HG02840 (cell line): ENCODE data around the gene TNNI3.
A peak's percentile ranks its signal among the peaks of the same experiment; 100 is the strongest.
"Not testable (repeated sequence)": the region's sequence is repeated elsewhere in the genome, so short reads cannot be mapped to it uniquely, and the experiment has no call there.

ENCODE experiments used
- ATAC-seq: cut with Tn5 transposase; IDR thresholded peaks from one replicate; pipeline ENCODE4 v1.9.1; 2021; ENCODE audit warnings: mild to moderate bottlenecking, moderate library complexity, moderate number of reproducible peaks; ENCODE audit not compliant: unreplicated experiment, low FRiP score

Gene TNNI3

DNA sequence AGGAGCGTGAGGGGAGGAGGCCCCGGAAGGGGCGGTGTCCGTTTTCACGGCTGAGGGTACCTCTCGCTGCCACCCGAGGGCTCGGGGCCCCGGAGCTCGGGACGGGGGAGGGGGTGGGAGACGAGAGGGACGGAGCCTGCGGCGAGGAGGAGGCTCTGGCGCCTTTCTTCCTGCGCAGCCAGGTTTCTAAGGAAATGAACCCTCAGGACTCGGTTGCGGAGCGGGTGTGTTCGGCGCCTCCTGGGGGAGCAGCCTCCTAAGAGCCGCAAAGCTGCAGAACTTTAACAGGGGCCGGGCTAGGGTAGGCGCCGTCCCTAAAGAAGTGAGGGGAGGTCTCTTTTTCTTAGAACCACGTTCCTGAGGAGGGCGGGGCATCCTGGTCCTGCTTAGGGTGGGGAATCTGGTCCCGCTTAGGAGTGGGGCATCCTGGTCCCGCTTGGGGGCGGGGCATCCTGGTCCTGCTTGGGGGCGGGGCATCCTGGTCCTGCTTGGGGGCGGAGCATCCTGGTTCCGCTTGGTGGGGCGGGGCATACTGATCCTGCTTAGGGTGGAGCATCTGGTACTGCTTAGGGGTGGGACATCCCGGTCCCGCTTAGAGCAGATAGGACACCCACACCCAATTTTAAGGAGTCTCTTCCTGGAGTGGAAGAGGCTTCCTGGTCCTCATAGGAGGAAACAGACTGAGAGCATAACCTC lies 16.3 kb upstream of the TNNI3 start:
- no peak for ATAC-seq

DNA sequence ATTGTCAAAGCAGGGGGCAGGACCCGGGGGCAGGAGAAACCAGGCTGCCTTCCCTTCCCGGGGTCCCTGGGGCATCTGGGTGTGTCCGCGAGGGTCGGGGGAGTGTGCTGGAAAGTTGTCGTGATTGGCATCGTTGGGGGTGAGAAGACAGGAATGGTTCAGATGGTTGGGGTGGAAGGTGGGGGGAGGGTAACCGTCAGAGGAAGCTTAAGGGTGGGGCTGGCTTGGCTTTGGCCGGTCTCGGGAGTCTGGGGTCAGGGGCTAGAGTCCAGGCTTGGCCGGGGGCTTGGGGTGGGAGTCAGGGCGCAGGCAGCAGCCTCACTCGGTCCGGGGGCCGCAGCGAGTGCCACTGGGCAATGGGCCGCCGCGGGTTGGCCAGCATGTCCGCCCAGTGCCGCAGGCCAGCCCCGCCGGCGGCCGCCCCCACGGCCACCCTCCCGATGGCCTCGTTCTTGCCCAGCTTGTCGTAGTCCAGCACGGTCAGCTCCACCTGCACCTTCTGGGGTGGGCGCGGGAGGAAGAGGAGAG lies 15.7 kb upstream of the TNNI3 start:
- no peak for ATAC-seq

DNA sequence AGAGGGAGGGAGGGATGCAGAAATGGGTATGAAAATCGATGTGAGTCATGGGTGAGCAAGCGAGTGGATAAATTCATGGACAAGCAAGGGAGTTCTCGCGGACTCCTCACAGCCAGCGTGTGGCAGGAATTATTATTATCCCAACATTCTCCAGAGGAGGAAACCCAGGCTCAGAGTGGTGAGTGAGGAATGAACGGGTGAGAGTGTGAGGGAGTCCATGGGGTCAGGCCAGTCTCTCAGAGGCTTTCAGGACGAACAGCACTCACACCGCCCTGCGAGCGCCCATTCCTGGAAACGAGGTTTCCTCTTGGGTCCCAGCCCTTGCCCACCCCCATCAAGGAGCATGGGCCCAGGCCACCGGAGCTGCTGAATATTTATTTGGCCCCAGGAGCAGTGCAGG lies 15.2 kb upstream of the TNNI3 start:
- no peak for ATAC-seq

DNA sequence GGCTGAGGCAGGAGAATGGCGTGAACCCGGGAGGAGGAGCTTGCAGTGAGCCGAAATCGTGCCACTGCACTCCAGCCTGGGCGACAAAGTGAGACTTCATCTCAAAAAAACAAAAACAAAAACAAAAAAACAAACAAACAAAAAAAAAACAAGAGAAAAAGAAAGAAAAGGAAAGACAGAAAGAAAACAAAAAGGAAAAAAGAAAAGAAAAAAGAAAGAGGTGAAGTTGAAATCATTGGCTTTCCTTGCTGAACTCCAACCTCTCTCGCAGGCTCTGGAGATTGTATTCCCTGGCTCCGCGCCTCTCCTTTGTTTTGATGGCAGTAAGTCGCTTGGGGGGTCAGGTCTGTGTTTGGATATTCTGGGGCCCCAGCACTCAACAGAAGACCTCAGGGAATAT lies 14.8 kb upstream of the TNNI3 start:
- not testable (repeated sequence) for ATAC-seq

DNA sequence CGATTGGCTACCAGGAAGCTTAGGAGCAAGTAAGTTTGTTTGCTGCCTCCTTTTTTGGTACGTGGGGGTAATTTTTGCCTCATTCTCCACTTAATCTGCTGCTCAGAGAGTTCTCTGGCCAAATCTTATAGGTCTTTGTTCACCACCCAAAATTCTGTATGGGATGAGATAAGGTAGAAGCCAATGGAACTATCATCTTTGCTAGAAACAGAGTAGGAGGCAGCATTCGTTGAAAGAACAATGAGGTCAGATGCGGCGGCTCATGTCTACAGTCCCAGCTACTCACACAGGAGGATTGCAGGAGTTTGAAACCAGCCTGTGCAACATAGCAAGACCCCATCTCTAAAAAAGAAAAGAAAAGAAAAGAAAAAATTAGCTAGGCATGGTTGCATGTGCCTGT lies 13.9 kb upstream of the TNNI3 start:
- no peak for ATAC-seq

DNA sequence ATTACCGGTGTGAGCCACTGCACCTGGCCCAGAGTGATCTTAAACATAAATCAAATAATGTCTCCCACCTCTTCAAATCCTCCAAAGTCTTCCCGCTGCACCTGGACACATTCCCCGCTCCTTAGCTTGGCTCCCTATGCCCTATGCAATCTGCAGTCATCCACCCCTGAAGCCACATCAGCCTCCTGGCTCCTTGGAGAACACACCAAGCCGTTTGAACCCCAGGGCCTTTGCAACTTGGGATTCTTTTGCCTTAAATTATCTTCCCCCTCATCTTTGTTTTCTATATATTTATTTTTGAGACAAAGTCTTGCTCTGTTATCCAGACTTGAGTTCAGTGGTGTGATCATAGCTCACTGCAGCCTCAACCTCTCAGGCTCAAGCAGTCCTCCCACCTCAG lies 11.6 kb upstream of the TNNI3 start:
- no peak for ATAC-seq

DNA sequence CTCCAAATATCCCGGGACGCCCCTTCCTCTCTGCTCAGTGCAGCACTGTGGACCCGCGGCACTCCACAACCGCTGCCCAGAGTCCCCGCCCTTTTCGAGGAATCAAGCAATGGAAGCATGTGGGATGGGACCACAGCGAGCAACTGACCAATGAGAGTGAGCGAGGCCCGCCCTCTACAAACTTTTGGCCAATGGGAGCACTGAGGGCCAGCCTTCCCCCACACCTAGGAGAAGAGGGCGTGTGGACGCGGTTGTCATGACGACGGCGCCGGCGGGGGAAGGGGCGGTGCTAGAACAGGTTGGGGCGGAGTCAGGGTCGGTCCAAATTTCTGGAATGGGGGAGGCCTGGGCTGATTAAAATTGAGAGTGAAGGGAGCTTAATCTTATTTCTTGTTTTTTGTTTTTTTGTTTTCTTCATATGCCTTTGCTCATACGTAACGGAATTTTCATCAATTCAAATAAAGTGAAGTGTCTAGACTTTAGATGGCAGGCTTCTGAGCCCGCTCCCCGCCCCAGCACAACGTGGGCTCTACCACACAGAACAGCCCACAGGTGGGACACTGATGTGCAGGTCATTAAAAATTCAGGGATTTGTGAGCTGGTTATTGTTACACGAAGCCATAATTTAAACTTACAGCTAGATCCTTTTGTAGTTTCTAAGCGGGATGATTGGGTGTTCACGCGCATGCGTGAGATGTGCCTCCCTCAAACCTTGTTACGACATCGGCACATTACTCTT lies 9.2 kb upstream of the TNNI3 start, which contains the start of gene DNAAF3:
Gene DNAAF3 (minus strand): TSS at position 84 of the 739 bp plus-strand sequence. CDS start 200 bp downstream, outside the sequence.
- ATAC-seq = peak; percentile 78

DNA sequence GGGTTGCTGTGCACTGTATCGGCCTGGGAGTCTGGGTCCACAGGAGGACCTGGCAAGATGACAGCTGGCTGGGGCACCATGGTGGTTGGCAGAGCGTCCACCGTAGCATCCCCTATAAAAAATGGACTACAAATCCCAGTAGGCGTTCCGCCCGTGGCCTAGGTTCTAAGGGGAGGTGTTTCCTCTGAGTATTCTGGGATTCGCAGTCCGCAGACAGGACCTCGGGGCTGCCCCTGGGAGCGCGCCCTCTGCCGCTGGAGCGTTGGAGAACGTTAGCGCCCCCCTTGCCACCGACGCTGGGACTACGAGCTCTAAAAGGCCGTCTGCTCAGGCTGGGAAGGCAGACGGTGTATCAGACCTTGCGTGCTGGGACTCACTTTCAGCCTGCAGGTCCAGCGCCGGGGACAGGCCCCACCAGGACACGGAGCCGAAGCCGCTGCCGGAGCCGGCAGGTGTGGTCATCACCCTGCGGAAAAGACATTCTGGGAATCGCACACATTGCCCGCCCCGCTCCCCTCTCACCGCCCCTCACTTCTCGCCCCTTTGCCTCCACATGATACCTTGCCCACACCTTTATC lies 8.5 kb upstream of the TNNI3 start:
- no peak for ATAC-seq

DNA sequence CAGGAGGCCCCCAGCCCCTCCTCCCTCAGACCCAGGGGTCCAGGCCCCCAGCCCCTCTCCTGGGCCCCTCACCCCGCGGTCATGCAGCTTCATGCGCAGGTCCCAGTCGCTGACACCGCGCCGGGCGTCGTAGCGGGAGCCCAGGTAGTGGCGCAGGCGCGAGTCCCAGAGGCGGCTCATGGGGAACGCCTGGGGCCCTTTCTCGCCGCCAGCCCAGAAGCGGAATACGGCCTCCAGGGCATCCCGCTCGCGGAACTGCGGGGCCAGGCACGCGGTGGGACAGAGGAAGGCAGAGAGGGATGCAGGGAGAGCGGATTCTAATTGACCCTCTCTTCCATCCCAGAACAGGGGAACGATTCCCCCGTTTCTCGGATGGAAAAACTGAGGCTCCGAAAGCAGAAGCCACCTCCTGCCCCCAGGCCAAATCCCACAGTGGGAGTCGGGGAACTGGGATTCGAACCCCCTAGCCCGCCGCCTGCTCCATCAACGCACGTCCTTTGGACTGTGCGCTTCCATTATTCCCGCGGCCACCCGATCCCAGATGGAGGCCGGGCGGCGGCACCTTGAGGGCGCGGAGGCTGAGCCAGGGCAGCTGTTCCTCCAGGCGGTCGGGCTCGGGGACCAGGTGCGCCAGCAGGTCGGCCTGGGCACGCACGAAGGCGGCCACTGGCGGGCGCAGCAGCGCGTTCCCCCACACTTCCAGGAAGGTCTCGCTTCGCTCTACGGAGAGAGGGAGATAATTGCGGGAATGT lies 4.2 kb upstream of the TNNI3 start:
- no peak for ATAC-seq

DNA sequence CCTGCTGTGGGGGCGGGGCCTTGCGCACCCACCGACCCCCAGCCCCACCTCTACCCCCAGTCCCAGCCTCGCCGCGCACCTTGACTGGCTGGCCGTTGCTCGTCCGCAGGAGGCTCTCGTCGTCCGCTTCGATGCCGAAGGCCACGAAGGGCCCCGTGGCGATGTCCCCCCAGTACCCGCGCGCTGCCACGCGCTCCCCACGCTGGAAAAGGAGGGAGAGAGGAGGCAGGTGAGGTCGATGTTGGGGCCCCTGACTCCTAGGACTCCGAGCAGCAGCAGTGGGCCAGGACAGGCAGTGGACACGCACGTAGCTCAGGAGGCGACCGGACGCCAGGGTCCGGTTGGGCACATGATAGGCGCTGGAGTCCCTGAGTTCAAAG lies 3.4 kb upstream of the TNNI3 start:
- ATAC-seq = no peak

DNA sequence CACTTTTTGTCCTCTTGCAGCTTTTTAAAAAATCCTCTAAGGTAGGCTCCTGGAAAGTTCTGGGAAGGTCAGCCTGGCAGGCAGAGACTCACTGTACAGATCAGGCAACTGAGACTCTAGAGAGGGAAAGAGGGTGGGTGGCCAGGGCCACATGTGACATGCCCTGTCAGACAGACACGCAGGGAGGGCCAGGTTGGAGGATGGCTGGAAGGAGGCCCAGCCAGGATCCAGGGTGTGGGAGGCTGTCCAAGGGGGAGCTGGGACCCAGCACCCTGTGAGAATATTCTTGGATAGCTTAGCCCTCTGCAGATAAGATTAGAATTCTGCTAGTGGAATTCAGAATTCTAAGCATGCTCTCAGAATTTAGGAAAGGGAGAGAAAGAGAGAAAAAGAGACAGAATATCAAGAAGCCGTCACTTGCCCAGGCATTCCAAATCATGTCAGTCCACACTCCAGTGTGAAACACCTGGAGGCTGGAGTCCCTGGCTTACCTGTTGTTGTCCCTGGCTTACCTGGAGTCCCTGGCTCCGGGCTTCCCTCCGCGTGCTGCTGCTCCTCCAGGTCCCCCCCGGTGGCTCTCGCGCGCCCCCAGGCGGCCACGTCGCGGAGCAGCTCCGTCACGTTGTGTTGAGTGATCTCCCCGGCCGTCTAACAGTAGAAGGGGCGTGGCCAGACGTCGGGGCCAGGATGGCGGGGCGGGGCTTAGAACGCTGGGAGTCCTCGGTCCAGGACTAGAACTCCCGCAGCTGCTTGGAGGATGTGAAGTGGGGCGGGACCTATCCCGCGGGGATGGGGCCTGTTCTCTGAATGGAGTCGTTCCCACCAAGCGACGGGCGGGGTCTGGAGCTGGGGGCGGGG lies 2.8 kb upstream of the TNNI3 start:
- ATAC-seq = no peak

DNA sequence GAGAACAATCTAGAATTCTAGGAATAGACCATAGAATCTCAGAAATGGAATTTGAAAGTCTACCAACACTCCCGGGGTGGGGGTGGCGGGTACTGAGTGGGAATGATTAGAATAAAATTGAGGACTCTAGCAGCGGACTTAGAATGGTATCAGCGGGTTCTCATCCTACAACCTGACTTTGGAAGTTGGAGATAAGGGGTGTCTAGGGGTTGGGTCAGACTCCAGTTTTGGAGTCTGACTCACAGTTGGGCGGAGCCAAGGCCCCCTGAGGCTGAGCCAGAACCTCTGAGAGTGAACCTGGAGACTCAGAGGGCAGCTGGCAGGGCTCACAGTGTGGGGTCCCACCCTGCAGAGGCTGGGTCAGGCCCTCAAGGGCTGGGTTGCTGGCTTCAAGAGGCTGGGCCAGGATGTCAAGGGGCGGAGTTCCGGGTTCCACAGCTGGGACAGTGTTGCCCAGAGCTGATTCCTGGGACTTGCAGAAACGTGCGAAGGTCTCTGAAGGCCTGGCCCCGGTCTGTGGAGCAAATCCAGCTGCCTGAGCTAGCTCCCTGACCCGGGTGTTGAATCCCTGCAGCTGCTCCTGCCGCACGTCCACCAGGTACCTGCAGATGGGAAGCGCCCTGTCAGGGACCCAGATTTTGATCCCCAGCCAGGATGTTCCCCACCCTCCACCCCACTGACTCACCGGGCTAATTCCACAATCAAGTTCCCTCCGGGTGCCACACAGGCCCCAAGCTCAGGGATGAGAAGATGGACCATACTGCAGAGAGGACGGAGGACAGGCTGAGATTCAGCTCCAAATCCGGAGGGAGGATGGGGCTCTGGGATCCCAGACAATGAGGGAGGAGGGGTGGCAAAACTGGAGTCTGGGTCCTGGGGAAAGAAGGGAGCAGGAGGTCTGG lies 1.6 kb upstream of the TNNI3 start:
- no peak for ATAC-seq

DNA sequence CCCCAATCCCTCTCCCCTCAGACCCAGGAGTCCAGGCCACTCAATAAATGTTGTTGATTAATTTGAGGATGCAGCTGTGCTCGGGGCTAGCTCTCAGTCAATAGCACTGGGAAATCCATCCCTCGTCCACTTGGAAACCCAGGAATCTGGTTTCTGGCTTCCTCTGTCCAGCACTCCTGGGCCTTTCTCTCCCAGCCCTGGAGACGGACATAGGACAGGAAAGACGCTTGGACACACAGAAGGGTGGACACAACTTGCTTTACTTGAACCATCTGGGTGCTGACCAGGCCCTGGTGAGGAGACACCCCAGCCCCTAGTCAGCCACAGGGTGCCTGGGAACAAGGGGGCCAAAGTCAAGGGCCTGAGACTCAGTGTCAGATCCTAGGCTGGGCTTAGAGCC lies 891 bp upstream of the TNNI3 start:
- ATAC-seq = no peak

DNA sequence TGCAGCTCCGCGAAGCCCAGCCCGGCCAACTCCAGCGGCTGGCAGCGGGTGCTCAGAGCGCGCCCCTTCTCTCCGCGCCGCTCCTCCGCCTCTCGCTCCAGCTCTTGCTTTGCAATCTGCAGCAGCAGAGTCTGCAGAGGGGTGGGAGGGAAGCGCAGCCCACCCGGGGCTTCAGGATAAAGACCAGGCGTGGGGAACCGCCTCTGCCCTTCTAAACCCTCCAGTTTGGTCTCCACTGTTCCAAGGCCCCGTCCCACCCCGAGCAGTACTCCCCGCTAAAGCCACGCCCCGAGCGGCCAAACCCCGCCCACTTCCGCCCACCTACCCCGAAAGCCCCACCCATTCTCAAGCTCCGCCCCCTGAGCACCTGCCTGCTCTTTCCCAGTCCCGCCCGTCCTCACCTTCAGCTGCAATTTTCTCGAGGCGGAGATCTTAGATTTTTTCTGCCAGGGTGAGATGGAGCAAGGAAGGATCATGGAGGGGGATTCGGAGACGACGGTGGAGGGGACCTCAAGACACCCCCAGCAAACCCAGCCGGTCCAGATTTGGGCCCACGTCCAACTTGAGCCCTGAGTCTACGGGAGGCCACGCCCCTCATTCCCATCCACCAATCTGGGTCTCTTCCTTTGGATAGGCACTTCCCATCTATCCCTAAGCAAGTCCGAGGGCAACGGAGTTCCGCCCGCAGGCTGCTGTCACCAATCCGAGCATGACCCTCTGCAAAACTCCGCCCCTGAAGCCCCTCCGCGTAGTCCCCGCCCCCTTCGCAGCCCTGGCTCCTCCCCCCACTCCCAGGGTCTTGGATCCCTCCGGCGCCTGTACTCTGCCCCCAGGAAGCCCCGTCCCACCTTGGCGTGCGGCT lies 1.1 kb downstream of the TNNI3 start:
- ATAC-seq = no peak

DNA sequence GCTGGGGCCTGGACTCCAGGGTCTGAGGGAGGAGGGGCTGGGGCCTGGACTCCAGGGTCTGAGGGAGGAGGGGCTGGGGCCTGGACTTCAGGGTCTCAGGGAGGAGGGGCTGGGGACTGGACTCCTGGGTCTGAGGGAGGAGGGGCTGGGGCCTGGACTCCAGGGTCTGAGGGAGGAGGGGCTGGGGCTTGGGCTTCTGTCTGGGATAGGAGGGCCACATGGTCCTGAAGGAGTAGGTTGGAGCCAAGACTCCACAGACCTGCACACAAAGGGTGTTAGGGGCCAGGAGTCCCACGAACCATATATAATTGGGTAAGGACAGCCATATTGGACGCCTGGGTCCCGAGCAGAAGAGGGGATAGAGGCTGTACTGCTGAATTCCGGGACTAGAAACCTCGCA lies 1.7 kb downstream of the TNNI3 start:
- not testable (repeated sequence) for ATAC-seq

DNA sequence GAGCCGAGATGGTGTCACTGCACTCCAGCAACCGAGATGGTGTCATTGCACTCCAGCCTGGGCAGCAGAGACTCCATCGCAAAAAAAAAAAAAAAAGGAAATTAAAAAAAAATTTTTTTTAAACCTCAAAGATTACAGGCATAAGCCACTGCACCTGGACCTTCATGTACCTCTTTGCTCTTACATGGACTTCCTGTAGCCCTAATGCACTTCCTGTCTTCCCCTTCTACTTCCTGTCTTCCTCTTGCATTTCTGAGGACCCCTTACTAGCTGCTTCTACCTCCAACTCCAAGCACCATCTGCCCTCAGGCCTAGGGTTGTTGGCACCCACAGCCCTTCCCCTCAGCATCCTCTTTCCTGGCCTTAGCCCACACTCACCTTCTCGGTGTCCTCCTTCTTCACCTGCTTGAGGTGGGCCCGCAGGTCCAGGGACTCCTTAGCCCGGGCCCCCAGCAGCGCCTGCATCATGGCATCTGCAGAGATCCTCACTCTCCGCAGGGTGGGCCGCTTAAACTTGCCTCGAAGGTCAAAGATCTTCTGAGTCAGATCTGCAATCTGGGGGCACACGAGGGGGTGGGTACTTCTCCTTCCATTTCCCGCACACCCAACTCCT lies 3.8 kb downstream of the TNNI3 start:
- no peak for ATAC-seq

DNA sequence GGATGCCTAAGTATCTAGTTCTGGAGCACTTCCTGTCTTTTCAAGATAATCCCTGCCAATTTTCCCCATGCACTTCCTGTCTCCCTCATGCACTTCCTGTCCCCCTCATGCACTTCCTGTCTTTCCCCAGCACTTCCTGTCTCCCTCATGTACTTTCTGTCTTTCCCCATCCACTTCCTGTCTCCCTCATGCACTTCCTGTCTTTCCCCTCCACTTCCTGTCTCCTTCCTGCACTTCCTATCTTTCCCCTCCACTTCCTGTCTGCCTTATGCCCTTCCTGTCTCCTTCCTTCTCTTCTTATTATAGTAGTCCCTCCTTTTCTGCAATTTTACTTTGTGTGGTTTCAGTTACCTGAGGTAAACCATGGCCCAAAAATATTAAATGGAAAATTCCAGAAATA lies 5.5 kb downstream of the TNNI3 start:
- no peak for ATAC-seq
